Colonic mucosa (tissue), 4 donors: Measurements from ENCODE around the gene SESN2. TPM values are rescaled to one million over a fixed set of nuclear protein-coding genes. Genes with fewer than 3 reads are reported as not detected.

ENCODE experiments used
- DNase-seq: peaks from one replicate; pipeline ENCODE4 v3.0.0-alpha.2; 2020
- H3K27ac ChIP-seq: fragments of 200-600 bp; one replicate; pipeline ENCODE4 v1.8.0; 2021
- H3K27me3 ChIP-seq: fragments of 200-600 bp; one replicate; pipeline ENCODE4 v1.8.0; 2021
- H3K36me3 ChIP-seq: fragments of 200-600 bp; one replicate; pipeline ENCODE4 v1.8.0; 2021
- H3K4me1 ChIP-seq: fragments of 200-600 bp; one replicate; pipeline ENCODE4 v1.8.0; 2021; ENCODE audit warnings: mild to moderate bottlenecking
- H3K4me3 ChIP-seq: fragments of 200-600 bp; one replicate; pipeline ENCODE4 v1.8.0; 2021
- H3K9ac ChIP-seq, 2 donors: one replicate each; pipeline ENCODE4 v1.7.0; 2013; ENCODE audit warnings: control low read depth in 2 of 2, low read depth in 2 of 2, low read length in 2 of 2
- H3K9me3 ChIP-seq: fragments of 200-600 bp; one replicate; pipeline ENCODE4 v1.8.0; 2021
- intact Hi-C: fragments of 100-400 bp; cut with DNase I; formaldehyde crosslinking; loops from one replicate; pipeline ENCODE4 v1.14.1; 2022
- total RNA-seq, 2 donors: library from RNA; stranded (reverse); fragmentation: NEBNext Ultra II Directional in 1 of 2; extraction: Animal tissue kit (Norgen Biotek cat#: 25700) in 1 of 2; gene quantifications; one replicate each; pipeline ENCODE4 v1.2.1, GENCODE V29; 2021
- TF ChIP-seq, protein P1 (sequence below): fragments of 200-600 bp; IDR thresholded peaks from one replicate; pipeline ENCODE4 v1.8.0; 2022; ENCODE audit warnings: antibody characterized with exemption, mild to moderate bottlenecking
- donor health status: healthy.
- donor health status: DM: no; HTN: no; CAD: no.
- donor health status: DM: no; HTN: no; CAD: no.

SESN2 gene
- total RNA-seq, 2 donors from 2014 or later = 34.0 to 34.6 TPM

GRCh38 chr1:28264897-28265296, 5.6 kb downstream of the SESN2 start:
- TF ChIP-seq, protein P1, sequence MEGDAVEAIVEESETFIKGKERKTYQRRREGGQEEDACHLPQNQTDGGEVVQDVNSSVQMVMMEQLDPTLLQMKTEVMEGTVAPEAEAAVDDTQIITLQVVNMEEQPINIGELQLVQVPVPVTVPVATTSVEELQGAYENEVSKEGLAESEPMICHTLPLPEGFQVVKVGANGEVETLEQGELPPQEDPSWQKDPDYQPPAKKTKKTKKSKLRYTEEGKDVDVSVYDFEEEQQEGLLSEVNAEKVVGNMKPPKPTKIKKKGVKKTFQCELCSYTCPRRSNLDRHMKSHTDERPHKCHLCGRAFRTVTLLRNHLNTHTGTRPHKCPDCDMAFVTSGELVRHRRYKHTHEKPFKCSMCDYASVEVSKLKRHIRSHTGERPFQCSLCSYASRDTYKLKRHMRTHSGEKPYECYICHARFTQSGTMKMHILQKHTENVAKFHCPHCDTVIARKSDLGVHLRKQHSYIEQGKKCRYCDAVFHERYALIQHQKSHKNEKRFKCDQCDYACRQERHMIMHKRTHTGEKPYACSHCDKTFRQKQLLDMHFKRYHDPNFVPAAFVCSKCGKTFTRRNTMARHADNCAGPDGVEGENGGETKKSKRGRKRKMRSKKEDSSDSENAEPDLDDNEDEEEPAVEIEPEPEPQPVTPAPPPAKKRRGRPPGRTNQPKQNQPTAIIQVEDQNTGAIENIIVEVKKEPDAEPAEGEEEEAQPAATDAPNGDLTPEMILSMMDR = no peak
- Histone ChIP-seq H3K36me3 (no peaks in the 10 kb centered on the region), H3K27me3 (no peaks in the 10 kb centered on the region), H3K4me3 (no peak overlapping the region), H3K9me3 (no peaks in the 10 kb centered on the region), H3K9ac (no peak overlapping the region), H3K4me1 (peaks cover 20% of the 10 kb centered on the region), H3K27ac (no peak overlapping the region)
- no peak for DNase-seq
- intact Hi-C loops = no loop called here

DNA sequence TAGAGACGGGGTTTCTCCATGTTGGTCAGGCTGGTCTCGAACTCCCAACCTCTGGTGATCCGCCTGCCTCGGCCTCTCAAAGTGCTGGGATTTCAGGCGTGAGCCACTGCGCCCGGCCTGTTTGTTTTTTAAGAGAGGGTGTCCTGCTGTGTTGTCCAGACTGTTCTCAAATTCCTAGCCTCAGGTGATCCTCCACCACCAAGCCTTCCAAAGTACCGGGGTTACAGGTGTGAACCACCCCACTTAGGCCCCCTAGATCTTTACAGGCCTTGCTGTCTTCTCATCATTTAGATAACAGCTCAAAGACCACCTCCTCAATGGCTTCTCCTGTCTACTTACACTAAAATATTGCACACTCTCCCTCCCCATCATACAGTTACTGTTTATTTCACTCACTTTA, 6.3 kb downstream of the SESN2 start:
- no peaks in the 10 kb centered on the region for H3K36me3 ChIP-seq
- H3K27me3 ChIP-seq = no peaks in the 10 kb centered on the region
- peaks cover 20% of the 10 kb centered on the region for H3K4me1 ChIP-seq
- H3K9me3 ChIP-seq = no peaks in the 10 kb centered on the region
- H3K27ac ChIP-seq = no peak overlapping the region
- no peak for DNase-seq
- intact Hi-C loops = no loop called here
- no peak overlapping the region for H3K4me3 ChIP-seq
- H3K9ac ChIP-seq = no peak overlapping the region
- TF ChIP-seq, protein P1 = no peak

- TF ChIP-seq, protein P1 = no peak
- DNase-seq = no peak
- no peaks in the 10 kb centered on the region for H3K36me3 ChIP-seq
- H3K4me3 ChIP-seq = no peak overlapping the region
- no peaks in the 10 kb centered on the region for H3K27me3 ChIP-seq
- no peak overlapping the region for H3K27ac ChIP-seq
- no peak overlapping the region for H3K9ac ChIP-seq
- H3K9me3 ChIP-seq = no peaks in the 10 kb centered on the region
- peaks cover 11% of the 10 kb centered on the region for H3K4me1 ChIP-seq
- intact Hi-C loops = no loop called here
These were observed 7.6 kb downstream of the SESN2 start for GRCh38 chr1:28266920-28267322.

DNA sequence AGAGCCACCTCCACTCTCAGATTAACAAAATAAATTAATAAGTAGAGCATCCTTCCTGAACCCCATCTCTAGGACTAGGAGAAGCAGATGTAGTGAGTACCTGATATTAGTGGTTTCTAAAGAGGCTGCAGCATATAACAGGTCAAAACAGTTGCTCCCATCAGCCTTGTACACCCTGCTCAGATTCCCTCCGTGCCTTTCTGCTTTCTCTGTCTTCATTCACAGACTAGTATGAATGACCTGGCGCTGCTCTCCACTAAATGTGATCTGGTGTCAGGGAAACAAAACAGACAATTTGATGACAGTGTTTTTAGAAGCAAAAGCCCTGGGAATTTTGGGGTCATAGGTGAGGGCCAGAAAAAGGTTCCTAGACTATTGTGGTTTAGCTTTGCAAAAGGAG, 8.3 kb downstream of the SESN2 start:
- H3K9me3 ChIP-seq = no peaks in the 10 kb centered on the region
- TF ChIP-seq, protein P1 = no peak
- H3K27me3 ChIP-seq = no peaks in the 10 kb centered on the region
- peaks cover 11% of the 10 kb centered on the region for H3K4me1 ChIP-seq
- H3K9ac ChIP-seq = no peak overlapping the region
- H3K36me3 ChIP-seq = no peaks in the 10 kb centered on the region
- intact Hi-C loops = no loop called here
- no peak for DNase-seq
- no peak overlapping the region for H3K4me3 ChIP-seq
- H3K27ac ChIP-seq = no peak overlapping the region

DNA sequence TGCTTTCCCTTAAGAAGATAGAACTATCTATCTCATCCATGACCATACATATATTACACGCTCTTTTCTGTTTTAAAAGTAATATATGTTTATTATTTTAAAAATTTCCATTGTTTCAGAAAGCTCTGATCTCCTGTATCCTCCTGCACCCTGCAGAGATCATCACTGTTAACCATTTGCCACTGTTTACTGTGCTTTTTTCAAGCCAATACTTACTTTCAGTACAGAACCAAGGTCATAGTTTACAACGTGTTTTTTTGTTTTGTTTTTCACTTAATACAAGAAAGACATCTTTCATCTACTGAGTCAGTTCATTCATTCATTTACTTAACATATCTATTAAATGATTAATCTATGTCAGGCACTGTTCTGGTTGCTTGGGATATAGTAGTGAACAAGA, 10.2 kb downstream of the SESN2 start:
- H3K4me3 ChIP-seq = no peak overlapping the region
- H3K4me1 ChIP-seq = no peaks in the 10 kb centered on the region
- H3K9me3 ChIP-seq = no peaks in the 10 kb centered on the region
- H3K9ac ChIP-seq = no peak overlapping the region
- DNase-seq = no peak
- H3K27me3 ChIP-seq = no peaks in the 10 kb centered on the region
- TF ChIP-seq, protein P1 = no peak
- intact Hi-C loops = no loop called here
- no peaks in the 10 kb centered on the region for H3K36me3 ChIP-seq
- no peak overlapping the region for H3K27ac ChIP-seq
